H1 (cell line): ENCODE data around the gene CWC25. TPM values are rescaled to one million over a fixed set of nuclear protein-coding genes. Genes with fewer than 3 reads are reported as not detected.
A peak's percentile ranks its signal among the peaks of the same experiment; 100 is the strongest.

ENCODE experiments used
- ASH2L ChIP-seq: fragments of 200-600, 300-600 bp; sonication (generic); IDR thresholded peaks from one replicate; pipeline ENCODE4 v1.7.1; 2017; ENCODE audit warnings: low read length
- BACH1 ChIP-seq: IDR thresholded peaks from 2 replicates; pipeline ENCODE4 v1.6.1; 2012; ENCODE audit warnings: low read length, improper control_type of control experiment
- BRCA1 ChIP-seq: IDR thresholded peaks from 2 replicates; pipeline ENCODE4 v1.6.1; 2012; ENCODE audit warnings: low read depth, low read length, improper control_type of control experiment
- CBX5 ChIP-seq: fragments of 300-800, 300-1000 bp; sonication (generic); IDR thresholded peaks from 2 replicates; pipeline ENCODE4 v1.7.1; 2016; ENCODE audit warnings: antibody characterized with exemption, low read length, low read depth
- CEBPB ChIP-seq: IDR thresholded peaks from 2 replicates; pipeline ENCODE4 v1.6.1; 2012; ENCODE audit warnings: low read depth, low read length
- CHD2 ChIP-seq: IDR thresholded peaks from 2 replicates; pipeline ENCODE4 v1.6.1; 2012; ENCODE audit warnings: low read length, improper control_type of control experiment
- EGR1 ChIP-seq: IDR thresholded peaks from 2 replicates; pipeline ENCODE4 v1.6.1; 2011; ENCODE audit warnings: low read depth, low read length, borderline replicate concordance
- FOSL1 ChIP-seq: IDR thresholded peaks from 2 replicates; pipeline ENCODE4 v1.6.1; 2011; ENCODE audit warnings: mild to moderate bottlenecking, low read depth, low read length, moderate library complexity; ENCODE audit not compliant: insufficient read depth
- GABPA ChIP-seq: IDR thresholded peaks from 2 replicates; pipeline ENCODE4 v1.6.1; 2011; ENCODE audit warnings: mild to moderate bottlenecking, low read length, moderate library complexity, borderline replicate concordance; ENCODE audit not compliant: insufficient read depth
- HDAC6 ChIP-seq: IDR thresholded peaks from one replicate; pipeline ENCODE4 v1.7.1; 2012; ENCODE audit warnings: low read depth, mild to moderate bottlenecking, inconsistent platforms, low read length, moderate library complexity
- KDM4A ChIP-seq: IDR thresholded peaks from one replicate; pipeline ENCODE4 v1.7.1; 2012; ENCODE audit warnings: low read depth, mild to moderate bottlenecking, moderate library complexity, low read length, inconsistent platforms; ENCODE audit not compliant: severe bottlenecking
- KDM5A ChIP-seq: fragments of 200-600 bp; IDR thresholded peaks from 2 replicates; pipeline ENCODE4 v1.7.1; 2012; ENCODE audit warnings: mild to moderate bottlenecking, low read length, inconsistent platforms, mixed read lengths
- MAFK ChIP-seq: IDR thresholded peaks from 2 replicates; pipeline ENCODE4 v1.6.1; 2012; ENCODE audit warnings: low read depth, mild to moderate bottlenecking, improper control_type of control experiment, low read length
- NANOG ChIP-seq: IDR thresholded peaks from 2 replicates; pipeline ENCODE4 v1.6.1; 2011; ENCODE audit warnings: low read length, low read depth, mild to moderate bottlenecking, inconsistent platforms; ENCODE audit not compliant: insufficient read depth, poor library complexity, severe bottlenecking
- POLR2A ChIP-seq, 2 experiments: IDR thresholded peaks; 1 replicate in 1 of 2; 2 replicates in 1 of 2; pipeline ENCODE4 v1.6.1; 2011; ENCODE audit warnings: low read depth in 2 of 2, low read length in 2 of 2, mild to moderate bottlenecking in 2 of 2; ENCODE audit errors: control extremely low read depth in 1 of 2
- RBBP5 ChIP-seq: IDR thresholded peaks from 2 replicates; pipeline ENCODE4 v1.7.1; 2012; ENCODE audit warnings: low read depth, mild to moderate bottlenecking, inconsistent platforms, low read length, moderate library complexity, borderline replicate concordance
- RFX5 ChIP-seq: IDR thresholded peaks from 2 replicates; pipeline ENCODE4 v1.6.1; 2011; ENCODE audit warnings: low read depth, low read length, improper control_type of control experiment, borderline replicate concordance
- SAP30 ChIP-seq: fragments of 300-600 bp; sonication (generic); IDR thresholded peaks from 2 replicates; pipeline ENCODE4 v1.7.1; 2012; ENCODE audit warnings: low read length, moderate library complexity, mild to moderate bottlenecking, inconsistent platforms; ENCODE audit not compliant: insufficient read depth, insufficient replicate concordance
- SIN3A ChIP-seq, 2 experiments: IDR thresholded peaks in 1 of 2; conservative IDR thresholded peaks in 1 of 2; 2 replicates each; pipeline ENCODE4 v1.6.1; 2011 to 2012; ENCODE audit warnings: low read length in 2 of 2, improper control_type of control experiment in 1 of 2, low read depth in 1 of 2, mild to moderate bottlenecking in 1 of 2
- SP4 ChIP-seq: IDR thresholded peaks from 2 replicates; pipeline ENCODE4 v1.6.1; 2012; ENCODE audit warnings: low read length, inconsistent platforms
- TAF1 ChIP-seq: IDR thresholded peaks from 2 replicates; pipeline ENCODE4 v1.6.1; 2011; ENCODE audit warnings: mild to moderate bottlenecking, low read depth, low read length
- TAF7 ChIP-seq: optimal IDR thresholded peaks from 2 replicates; pipeline ENCODE3; 2011; ENCODE audit warnings: low read depth, mild to moderate bottlenecking, inconsistent platforms, low read length, moderate library complexity, borderline replicate concordance
- TBP ChIP-seq: IDR thresholded peaks from 2 replicates; pipeline ENCODE4 v1.6.1; 2011; ENCODE audit warnings: low read depth, low read length, improper control_type of control experiment
- TEAD4 ChIP-seq: IDR thresholded peaks from 2 replicates; pipeline ENCODE4 v1.6.1; 2012; ENCODE audit warnings: low read depth, low read length, inconsistent platforms, mixed read lengths
- ZNF274 ChIP-seq: IDR thresholded peaks from 2 replicates; pipeline ENCODE4 v1.7.0; 2012; ENCODE audit warnings: low read length, borderline replicate concordance; ENCODE audit errors: extremely low read depth
- polyA plus RNA-seq, 7 experiments: library from polyadenylated mRNA; depleted of rRNA in 3 of 7; stranded (reverse) in 5 of 7; unstranded in 2 of 7; fragments of >200 nt in 5 of 7; fragments of 200-250 nt in 2 of 7; gene quantifications; 1 replicate in 5 of 7; 2 replicates in 1 of 7; 4 replicates in 1 of 7; pipeline versions ENCODE4 v1.2.1 to v1.2.3, GENCODE V29; 2011 to 2013; ENCODE audit warnings: missing spikeins in 2 of 7, mixed read lengths in 2 of 7
- total RNA-seq: library from RNA; stranded (reverse); fragmentation: NEBNext Ultra II Directional; extraction: Animal tissue kit (Norgen Biotek cat#: 25700); gene quantifications from 2 replicates; pipeline ENCODE4 v1.2.1, GENCODE V29; 2021
- TF ChIP-seq, protein P1 (sequence below): IDR thresholded peaks from 2 replicates; pipeline ENCODE4 v1.6.1; 2012; ENCODE audit warnings: inconsistent platforms

The CWC25 gene
- total and polyA plus RNA-seq, 2 of the 8 experiments (the other 6 are each of a cell fraction or from before 2014, with no cell fraction given), result 11.1 to 13.1 TPM

DNA sequence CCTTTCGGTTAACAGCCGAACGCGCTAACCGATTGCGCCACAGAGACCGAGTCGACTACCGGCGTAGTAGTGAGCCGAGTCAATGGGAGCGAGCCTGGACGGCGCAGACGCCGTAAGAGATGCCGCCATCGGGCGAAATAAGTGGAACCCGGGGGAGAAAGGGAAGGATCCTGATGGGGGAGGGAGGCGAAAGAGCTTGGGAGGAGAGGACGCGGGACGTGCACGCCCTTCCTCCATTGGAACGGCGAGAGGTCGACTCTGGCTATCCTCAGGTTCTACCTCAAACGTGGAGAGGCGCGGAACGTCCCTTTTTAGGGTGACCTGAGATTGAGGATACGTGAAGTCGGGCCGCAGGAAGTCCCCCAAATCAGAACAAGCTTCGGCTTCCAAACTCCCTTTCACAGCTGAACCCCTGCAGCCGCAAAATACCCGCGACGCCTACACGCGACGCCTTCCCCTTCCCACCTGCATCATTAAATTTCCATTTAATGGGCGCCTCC lies 73.3 kb downstream of the CWC25 start (continued):
- TF ChIP-seq ZNF274, result no peak
- TF ChIP-seq CEBPB, result peak; percentile 97
- TF ChIP-seq SP4, result 0 out of 2 replicates have a peak, but pooled peaks have one; percentile 18
- peak; percentile 37 for TF ChIP-seq TAF7
- peak; percentile 99 for TF ChIP-seq TBP
- peak in 1 of 2 experiments; percentile 14; a peak in 2 of 4 replicates for TF ChIP-seq SIN3A (conservative IDR thresholded peaks at IDR 0.05 in 1 of 2, IDR thresholded peaks at IDR 0.05 in 1 of 2; ENCODE audit: low read depth in 1 of 2, low read length in 2 of 2)
- TF ChIP-seq BACH1, result peak; percentile 10; the same call in 1 of the 2 replicates
- TF ChIP-seq, protein P1, sequence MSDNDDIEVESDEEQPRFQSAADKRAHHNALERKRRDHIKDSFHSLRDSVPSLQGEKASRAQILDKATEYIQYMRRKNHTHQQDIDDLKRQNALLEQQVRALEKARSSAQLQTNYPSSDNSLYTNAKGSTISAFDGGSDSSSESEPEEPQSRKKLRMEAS, result no peak
- no peak for TF ChIP-seq CBX5
- no peak for TF ChIP-seq SAP30
- TF ChIP-seq GABPA, result no peak
- peak in 1 of 2 experiments; percentile 59; a peak in 1 of 3 replicates for TF ChIP-seq POLR2A (IDR thresholded peaks at IDR 0.05; ENCODE audit: control extremely low read depth in 1 of 2, low read depth in 2 of 2, low read length in 2 of 2)
- no peak for TF ChIP-seq KDM4A
- peak; percentile 83 for TF ChIP-seq TEAD4
- TF ChIP-seq MAFK, result peak; percentile 68; the same call in 1 of the 2 replicates
- no peak for TF ChIP-seq BRCA1
- TF ChIP-seq TAF1, result peak; percentile 19; the same call in 1 of the 2 replicates
- TF ChIP-seq KDM5A, result peak; percentile 38; the same call in 1 of the 2 replicates
- TF ChIP-seq NANOG, result no peak
- peak; percentile 56 for TF ChIP-seq CHD2
- TF ChIP-seq HDAC6, result peak; percentile 64
- no peak for TF ChIP-seq FOSL1
- TF ChIP-seq RBBP5, result peak; percentile 94
- TF ChIP-seq EGR1, result no peak
- TF ChIP-seq RFX5, result 0 out of 2 replicates have a peak, but pooled peaks have one; percentile 23
- no peak for TF ChIP-seq ASH2L
